ENCODE results near the gene IRF6.

IRF6 gene

GRCh38 chr1:209813902-209814301 lies 8.0 kb upstream of the IRF6 start:
- Histone ChIP-seq H3K27ac (ENCODE audit: low read depth, low read length) (no peak overlapping the region), H3K36me3 (ENCODE audit: low read length) (no peaks in the 10 kb centered on the region), H3K4me2 (ENCODE audit: low read depth, low read length, poor library complexity, severe bottlenecking) (no peak overlapping the region), H3K9me2 (replicated peaks; ENCODE audit: insufficient read depth, low read length) (no peaks in the 10 kb centered on the region), H4K20me1 (ENCODE audit: low read depth, low read length) (no peaks in the 10 kb centered on the region), H3F3A (ENCODE audit: insufficient read depth) (no peaks in the 10 kb centered on the region), H3K27me3 (ENCODE audit: low read length) (no peaks in the 10 kb centered on the region), H3K9ac (ENCODE audit: low read length) (no peak overlapping the region), H3K4me3 (ENCODE audit: insufficient read depth, low read length, poor library complexity, severe bottlenecking) (no peak overlapping the region), H3K79me2 (ENCODE audit: insufficient read depth, low read length) (no peaks in the 10 kb centered on the region), H2AFZ (ENCODE audit: low read depth, low read length, severe bottlenecking) (no peak overlapping the region), H3K9me3 (ENCODE audit: insufficient read depth, low read length) (no peaks in the 10 kb centered on the region)
- TF ChIP-seq, protein P1, sequence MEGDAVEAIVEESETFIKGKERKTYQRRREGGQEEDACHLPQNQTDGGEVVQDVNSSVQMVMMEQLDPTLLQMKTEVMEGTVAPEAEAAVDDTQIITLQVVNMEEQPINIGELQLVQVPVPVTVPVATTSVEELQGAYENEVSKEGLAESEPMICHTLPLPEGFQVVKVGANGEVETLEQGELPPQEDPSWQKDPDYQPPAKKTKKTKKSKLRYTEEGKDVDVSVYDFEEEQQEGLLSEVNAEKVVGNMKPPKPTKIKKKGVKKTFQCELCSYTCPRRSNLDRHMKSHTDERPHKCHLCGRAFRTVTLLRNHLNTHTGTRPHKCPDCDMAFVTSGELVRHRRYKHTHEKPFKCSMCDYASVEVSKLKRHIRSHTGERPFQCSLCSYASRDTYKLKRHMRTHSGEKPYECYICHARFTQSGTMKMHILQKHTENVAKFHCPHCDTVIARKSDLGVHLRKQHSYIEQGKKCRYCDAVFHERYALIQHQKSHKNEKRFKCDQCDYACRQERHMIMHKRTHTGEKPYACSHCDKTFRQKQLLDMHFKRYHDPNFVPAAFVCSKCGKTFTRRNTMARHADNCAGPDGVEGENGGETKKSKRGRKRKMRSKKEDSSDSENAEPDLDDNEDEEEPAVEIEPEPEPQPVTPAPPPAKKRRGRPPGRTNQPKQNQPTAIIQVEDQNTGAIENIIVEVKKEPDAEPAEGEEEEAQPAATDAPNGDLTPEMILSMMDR (IDR thresholded peaks at IDR 0.05; ENCODE audit: insufficient read depth, low read length, poor library complexity, severe bottlenecking), result no peak
- TF ChIP-seq EZH2phosphoT487 (conservative IDR thresholded peaks at IDR 0.05; ENCODE audit: low read length), result no peak

- TF ChIP-seq EZH2phosphoT487 (conservative IDR thresholded peaks at IDR 0.05; ENCODE audit: low read length), result no peak
- TF ChIP-seq, protein P1 (IDR thresholded peaks at IDR 0.05; ENCODE audit: insufficient read depth, low read length, poor library complexity, severe bottlenecking), result no peak
- Histone ChIP-seq H2AFZ (ENCODE audit: low read depth, low read length, severe bottlenecking) (no peak overlapping the region), H3K27ac (ENCODE audit: low read depth, low read length) (no peak overlapping the region), H3K27me3 (ENCODE audit: low read length) (no peaks in the 10 kb centered on the region), H3K36me3 (ENCODE audit: low read length) (no peaks in the 10 kb centered on the region), H3K79me2 (ENCODE audit: insufficient read depth, low read length) (no peaks in the 10 kb centered on the region), H3K9me3 (ENCODE audit: insufficient read depth, low read length) (no peaks in the 10 kb centered on the region), H3K4me2 (ENCODE audit: low read depth, low read length, poor library complexity, severe bottlenecking) (no peak overlapping the region), H3F3A (ENCODE audit: insufficient read depth) (no peaks in the 10 kb centered on the region), H3K9ac (ENCODE audit: low read length) (no peak overlapping the region), H4K20me1 (ENCODE audit: low read depth, low read length) (no peaks in the 10 kb centered on the region), H3K9me2 (replicated peaks; ENCODE audit: insufficient read depth, low read length) (no peaks in the 10 kb centered on the region), H3K4me3 (ENCODE audit: insufficient read depth, low read length, poor library complexity, severe bottlenecking) (no peak overlapping the region)
Measured at GRCh38 chr1:209810783-209811182, 4.8 kb upstream of the IRF6 start.

DNA sequence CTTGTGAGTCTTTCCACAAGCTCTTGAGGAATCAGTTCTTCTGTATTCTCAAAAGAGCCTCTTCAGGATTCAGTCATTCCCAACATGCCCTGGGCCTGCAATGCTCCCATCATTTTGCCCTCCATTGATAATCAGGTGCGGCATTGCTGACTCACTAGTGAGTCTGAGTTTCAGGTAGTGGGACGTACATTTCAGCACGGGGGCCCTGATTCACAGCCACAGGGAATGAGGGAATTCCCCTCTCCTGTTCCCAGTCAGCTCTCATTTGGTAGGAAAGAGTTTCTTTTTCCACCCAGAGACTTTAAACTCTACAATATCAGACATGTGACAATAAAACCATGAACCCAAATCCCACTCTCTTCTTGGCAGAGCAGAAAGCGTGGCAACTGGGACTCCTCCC lies 3.7 kb upstream of the IRF6 start:
- no peaks in the 10 kb centered on the region for H3K79me2 ChIP-seq (ENCODE audit: insufficient read depth, low read length)
- no peak overlapping the region for H3K27ac ChIP-seq (ENCODE audit: low read depth, low read length)
- no peaks in the 10 kb centered on the region for H3K27me3 ChIP-seq (ENCODE audit: low read length)
- no peaks in the 10 kb centered on the region for H4K20me1 ChIP-seq (ENCODE audit: low read depth, low read length)
- no peak overlapping the region for H3K4me2 ChIP-seq (ENCODE audit: low read depth, low read length, poor library complexity, severe bottlenecking)
- no peaks in the 10 kb centered on the region for H3K36me3 ChIP-seq (ENCODE audit: low read length)
- no peak overlapping the region for H2AFZ ChIP-seq (ENCODE audit: low read depth, low read length, severe bottlenecking)
- H3K9ac ChIP-seq (ENCODE audit: low read length), result no peak overlapping the region
- H3F3A ChIP-seq (ENCODE audit: insufficient read depth), result no peaks in the 10 kb centered on the region
- H3K4me3 ChIP-seq (ENCODE audit: insufficient read depth, low read length, poor library complexity, severe bottlenecking), result no peak overlapping the region
- no peaks in the 10 kb centered on the region for H3K9me2 ChIP-seq (replicated peaks; ENCODE audit: insufficient read depth, low read length)
- H3K9me3 ChIP-seq (ENCODE audit: insufficient read depth, low read length), result no peaks in the 10 kb centered on the region
- TF ChIP-seq EZH2phosphoT487 (conservative IDR thresholded peaks at IDR 0.05; ENCODE audit: low read length), result no peak
- TF ChIP-seq, protein P1 (IDR thresholded peaks at IDR 0.05; ENCODE audit: insufficient read depth, low read length, poor library complexity, severe bottlenecking), result no peak

Data from SU-DHL-6 (cell line).